Measurements from ENCODE around the gene RBMX2.
A peak's percentile ranks its signal among the peaks of the same experiment; 100 is the strongest.

The RBMX2 gene

DNA sequence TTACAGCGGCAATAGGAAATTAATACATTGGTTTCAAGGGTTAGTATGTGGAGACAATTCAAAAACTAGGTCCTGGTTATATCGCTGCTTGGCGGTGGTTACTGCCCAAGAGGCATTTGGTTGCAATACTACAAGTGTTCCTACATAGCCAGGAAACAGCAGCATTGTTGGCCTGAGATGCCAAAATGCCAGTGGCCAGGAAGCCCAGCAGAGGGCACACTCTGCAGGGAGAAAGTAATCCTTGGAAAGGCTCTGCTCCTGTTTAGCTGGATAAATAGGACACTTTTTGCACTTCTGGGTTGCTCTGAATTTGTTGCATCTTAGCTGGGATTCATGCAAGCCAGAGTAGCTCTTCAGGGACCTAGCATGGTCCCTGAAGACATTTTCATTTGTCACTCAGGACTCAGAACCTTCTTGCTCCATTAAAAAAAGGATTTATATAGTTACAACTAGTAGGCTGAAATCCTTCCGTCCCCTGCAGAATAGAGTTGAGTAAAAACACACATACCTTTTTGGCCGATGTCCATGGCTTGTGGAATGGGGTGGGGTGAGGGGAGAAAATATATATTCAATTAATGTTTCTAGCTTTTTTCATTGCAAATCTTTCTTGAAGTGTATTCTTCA lies 8.2 kb upstream of the RBMX2 start:
- TF ChIP-seq, protein P1, sequence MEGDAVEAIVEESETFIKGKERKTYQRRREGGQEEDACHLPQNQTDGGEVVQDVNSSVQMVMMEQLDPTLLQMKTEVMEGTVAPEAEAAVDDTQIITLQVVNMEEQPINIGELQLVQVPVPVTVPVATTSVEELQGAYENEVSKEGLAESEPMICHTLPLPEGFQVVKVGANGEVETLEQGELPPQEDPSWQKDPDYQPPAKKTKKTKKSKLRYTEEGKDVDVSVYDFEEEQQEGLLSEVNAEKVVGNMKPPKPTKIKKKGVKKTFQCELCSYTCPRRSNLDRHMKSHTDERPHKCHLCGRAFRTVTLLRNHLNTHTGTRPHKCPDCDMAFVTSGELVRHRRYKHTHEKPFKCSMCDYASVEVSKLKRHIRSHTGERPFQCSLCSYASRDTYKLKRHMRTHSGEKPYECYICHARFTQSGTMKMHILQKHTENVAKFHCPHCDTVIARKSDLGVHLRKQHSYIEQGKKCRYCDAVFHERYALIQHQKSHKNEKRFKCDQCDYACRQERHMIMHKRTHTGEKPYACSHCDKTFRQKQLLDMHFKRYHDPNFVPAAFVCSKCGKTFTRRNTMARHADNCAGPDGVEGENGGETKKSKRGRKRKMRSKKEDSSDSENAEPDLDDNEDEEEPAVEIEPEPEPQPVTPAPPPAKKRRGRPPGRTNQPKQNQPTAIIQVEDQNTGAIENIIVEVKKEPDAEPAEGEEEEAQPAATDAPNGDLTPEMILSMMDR (IDR thresholded peaks at IDR 0.05; ENCODE audit: borderline replicate concordance, control extremely low read depth, extremely low read depth, insufficient read depth, missing control alignments) = peak; percentile 31
- no peak for DNase-seq (ENCODE audit: low spot score)
- in situ Hi-C loops (cut with MboI; ENCODE audit: low sequenced_read_pairs, unreplicated experiment) = loop anchor here (10.0 kb wide), 1 partner anchor 521 kb away; no protein-coding TSS in a partner anchor

DNA sequence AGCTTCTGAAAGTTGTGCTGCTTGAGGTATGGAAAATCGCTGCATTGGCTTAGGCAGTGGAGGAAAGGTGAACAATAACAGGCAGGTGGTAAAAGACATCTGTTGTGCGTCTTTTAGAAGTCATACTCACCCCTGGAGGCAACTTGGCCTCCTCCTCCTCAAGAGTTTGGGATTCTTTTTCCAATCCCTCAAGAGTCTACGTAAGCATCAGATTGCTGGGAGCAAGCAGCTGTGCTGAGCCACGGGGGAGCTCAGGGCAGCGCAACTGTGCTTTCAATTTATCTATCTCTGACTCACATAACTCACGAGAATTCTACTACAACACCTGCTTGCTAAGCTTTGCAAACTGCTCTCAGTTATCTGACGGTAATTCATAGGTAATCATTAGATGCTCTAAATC lies 6.4 kb upstream of the RBMX2 start:
- TF ChIP-seq, protein P1 (IDR thresholded peaks at IDR 0.05; ENCODE audit: borderline replicate concordance, control extremely low read depth, extremely low read depth, insufficient read depth, missing control alignments) = no peak
- in situ Hi-C loops (cut with MboI; ENCODE audit: low sequenced_read_pairs, unreplicated experiment) = loop anchor here (10.0 kb wide), 1 partner anchor 519 kb away; no protein-coding TSS in a partner anchor
- DNase-seq (ENCODE audit: low spot score) = no peak

DNA sequence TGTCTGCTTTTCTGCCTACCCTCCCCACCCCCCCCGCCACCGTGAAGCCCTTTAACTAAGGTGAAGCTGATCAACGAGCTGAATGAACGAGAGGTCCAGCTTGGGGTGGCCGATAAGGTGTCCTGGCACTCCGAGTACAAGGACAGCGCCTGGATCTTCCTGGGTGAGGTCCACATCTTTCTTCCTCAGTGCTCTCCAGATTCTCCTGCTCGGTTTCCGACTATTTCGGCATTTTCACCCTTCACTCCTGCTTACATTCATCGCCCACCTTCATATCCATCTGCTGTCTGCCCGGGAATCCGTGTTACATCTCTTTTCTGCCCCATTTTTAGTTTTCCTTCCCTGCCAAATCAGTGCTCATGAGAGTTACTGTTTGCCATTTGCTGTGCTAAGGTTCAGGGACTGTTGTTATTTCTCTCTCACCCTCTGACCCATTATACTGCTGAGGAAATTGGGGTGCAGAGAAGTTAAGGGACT lies 459 bp downstream of the RBMX2 start:
- DNase-seq (ENCODE audit: low spot score) = no peak
- TF ChIP-seq, protein P1 (IDR thresholded peaks at IDR 0.05; ENCODE audit: borderline replicate concordance, control extremely low read depth, extremely low read depth, insufficient read depth, missing control alignments) = no peak
- in situ Hi-C loops (cut with MboI; ENCODE audit: low sequenced_read_pairs, unreplicated experiment) = no loop called here

- no peak for DNase-seq (ENCODE audit: low spot score)
- TF ChIP-seq, protein P1 (IDR thresholded peaks at IDR 0.05; ENCODE audit: borderline replicate concordance, control extremely low read depth, extremely low read depth, insufficient read depth, missing control alignments) = no peak
- in situ Hi-C loops (cut with MboI; ENCODE audit: low sequenced_read_pairs, unreplicated experiment) = no loop called here
Measured at GRCh38 chrX:130413415-130413814, 11.6 kb downstream of the RBMX2 start.

DNA sequence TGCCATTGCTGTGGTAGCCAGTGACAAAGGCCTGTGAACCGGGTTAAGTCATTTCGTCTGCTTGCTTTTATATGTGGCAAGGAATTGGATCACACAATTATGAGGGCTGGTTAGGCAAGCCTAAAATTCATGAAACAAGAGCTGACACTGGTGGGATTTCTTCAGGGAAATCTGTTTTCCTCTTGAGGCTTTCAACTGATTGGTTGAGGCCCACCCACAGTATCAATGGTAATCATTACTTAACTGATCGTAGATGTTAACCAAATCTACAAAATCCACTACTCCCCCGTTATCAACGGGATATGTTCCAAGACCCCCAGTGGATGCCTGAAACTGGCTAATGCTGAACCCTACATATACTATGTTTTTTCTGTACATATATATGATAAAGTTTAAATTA lies 13.0 kb downstream of the RBMX2 start:
- TF ChIP-seq, protein P1 (IDR thresholded peaks at IDR 0.05; ENCODE audit: borderline replicate concordance, control extremely low read depth, extremely low read depth, insufficient read depth, missing control alignments) = no peak
- no peak for DNase-seq (ENCODE audit: low spot score)
- in situ Hi-C loops (cut with MboI; ENCODE audit: low sequenced_read_pairs, unreplicated experiment) = no loop called here

- in situ Hi-C loops (cut with MboI; ENCODE audit: low sequenced_read_pairs, unreplicated experiment) = no loop called here
- DNase-seq (ENCODE audit: low spot score) = no peak
- TF ChIP-seq, protein P1 (IDR thresholded peaks at IDR 0.05; ENCODE audit: borderline replicate concordance, control extremely low read depth, extremely low read depth, insufficient read depth, missing control alignments) = no peak
Measured at GRCh38 chrX:130415201-130415600, 13.4 kb downstream of the RBMX2 start.

Data from GM13976 (cell line).